Stimulated activated CD8-positive, alpha-beta memory T cell treated with anti-CD3 and anti-CD28 coated beads, Interleukin-12 subunit alpha, Interleukin-12 subunit beta, amount 100 ng/mL, for 24 hours (primary cell): ENCODE results near the gene MRPL53.
"Not testable (repeated sequence)": the region's sequence is repeated elsewhere in the genome, so short reads cannot be mapped to it uniquely, and the experiment has no call there.

Experiments used
- DNase-seq: peaks from one replicate; pipeline ENCODE4 v3.0.0-alpha.2; 2020; ENCODE audit errors: extremely low read depth

The MRPL53 gene

GRCh38 chr2:74502720-74503505 lies 30.4 kb upstream of the MRPL53 start:
- no peak for DNase-seq

DNA sequence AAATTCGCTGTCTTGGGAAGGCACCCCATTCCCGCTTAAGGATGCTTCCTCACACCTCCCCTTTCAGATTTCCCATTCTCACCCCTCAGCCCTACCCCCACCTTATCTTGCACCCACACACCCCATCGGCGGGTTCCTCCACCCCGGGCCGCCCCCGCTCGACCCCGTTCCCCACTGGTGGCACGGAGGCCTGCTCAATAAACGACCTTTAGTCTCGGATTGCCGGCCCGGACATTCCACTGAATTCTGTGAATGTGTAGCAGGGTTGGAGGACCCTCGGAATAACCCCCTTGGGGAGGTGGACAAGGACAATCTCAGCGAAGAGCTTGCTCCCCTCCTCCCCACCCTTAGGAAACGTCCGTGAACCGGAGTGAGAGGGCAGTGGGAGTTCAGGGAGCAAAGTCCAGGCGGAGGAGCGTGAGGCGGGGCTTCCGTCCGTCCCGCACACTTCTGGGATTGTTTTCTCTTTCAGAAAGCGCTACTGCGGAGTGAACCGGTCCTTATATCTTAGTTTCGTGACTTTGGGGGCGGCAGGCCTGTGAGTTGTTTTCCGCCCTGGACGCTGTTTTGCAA lies 29.8 kb upstream of the MRPL53 start:
- no peak for DNase-seq

GRCh38 chr2:74501335-74502071 lies 29.0 kb upstream of the MRPL53 start:
- DNase-seq: no peak

DNA sequence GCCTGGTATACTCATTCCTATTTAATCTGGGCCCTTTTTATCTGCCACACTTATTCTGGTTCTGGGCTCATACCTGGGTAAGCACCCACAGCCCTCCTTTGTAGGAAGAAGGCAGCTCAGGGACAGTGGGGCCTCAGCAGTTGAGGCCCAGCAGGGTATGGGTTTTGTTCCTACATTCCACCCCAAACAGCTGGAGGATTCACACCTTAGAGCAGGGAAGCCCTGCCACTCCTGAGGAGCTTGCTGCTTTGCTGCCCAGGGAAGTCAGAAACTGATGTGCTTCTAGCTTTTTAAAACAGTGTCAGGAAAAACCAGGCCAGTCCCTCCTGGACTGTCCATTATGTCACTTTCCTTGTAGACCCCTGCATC lies 28.1 kb upstream of the MRPL53 start:
- no peak for DNase-seq

DNA sequence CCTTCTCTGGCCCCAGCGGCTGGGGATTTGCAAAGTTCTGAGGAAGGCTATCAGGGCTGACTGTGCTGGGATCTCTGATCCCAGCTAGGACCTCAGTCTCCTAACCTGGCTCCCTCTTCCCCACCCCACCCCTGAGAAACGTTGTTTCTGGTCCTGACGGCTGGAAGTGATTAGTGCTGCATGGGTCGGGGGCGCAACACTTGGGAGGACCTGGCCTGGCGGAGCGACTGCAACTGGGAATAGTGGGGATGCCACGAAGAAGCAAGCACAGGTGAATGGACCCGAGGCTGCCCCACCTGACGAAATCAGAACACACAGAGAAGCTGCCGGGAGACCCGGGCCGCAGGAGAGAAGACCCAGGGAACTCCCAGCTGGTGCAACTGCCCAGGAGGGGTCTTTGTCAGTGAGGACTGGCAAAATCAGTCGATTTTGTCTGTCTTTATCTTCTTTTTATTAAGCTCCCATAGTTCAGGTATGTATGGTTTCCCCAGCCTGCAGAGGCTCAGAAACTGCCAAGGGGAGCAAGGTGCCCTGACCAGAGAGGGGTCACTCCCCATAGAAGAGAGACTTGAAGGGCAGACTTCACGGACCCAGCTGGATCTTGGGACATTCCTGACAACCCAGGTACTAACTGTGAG lies 27.6 kb upstream of the MRPL53 start:
- no peak for DNase-seq

- no peak for DNase-seq
Observed at GRCh38 chr2:74499267-74499939, 26.9 kb upstream of the MRPL53 start, which contains the start of gene LBX2. Gene LBX2, minus strand, starts transcription at chr2:74499603. Its CDS starts 66 bp downstream, at chr2:74499537.

DNA sequence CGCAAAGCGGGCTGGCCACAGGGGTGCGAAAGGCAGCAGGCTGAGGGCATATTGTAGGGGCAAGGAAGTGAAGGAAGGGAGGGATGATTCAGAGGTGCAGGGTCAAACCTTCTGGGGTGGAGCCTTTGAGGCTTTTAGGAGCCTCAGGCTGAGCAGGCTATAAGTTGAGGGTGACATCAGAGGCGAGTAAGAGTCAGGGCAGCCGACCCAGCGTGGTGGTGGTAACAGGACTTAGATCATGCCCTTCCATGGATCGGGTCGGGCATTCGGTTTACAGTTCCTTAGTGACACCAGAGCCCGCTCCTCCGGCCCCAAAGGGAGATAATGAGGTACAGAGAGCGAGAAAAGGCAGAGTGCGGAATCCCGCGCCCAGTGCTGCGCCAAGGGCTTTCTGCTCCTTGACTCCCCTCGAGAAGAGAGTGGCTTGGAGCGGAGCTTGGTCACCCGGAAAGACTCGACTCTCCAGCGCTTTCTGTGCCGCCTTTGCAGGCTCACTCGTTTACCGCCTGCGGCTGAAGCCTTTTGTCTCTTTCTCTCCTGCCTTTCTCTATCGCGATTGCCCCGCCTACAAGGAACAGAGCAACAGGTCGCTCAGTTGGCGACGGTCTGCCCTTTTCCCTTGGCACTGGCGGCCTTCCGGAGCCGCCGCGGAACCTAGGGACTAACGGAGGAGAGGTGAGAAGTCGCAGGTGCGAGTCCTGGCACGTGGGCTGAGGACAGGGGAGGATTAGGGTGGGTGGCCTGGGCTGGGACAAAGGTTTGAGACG lies 26.2 kb upstream of the MRPL53 start:
- DNase-seq: no peak

GRCh38 chr2:74497777-74498499 lies 25.5 kb upstream of the MRPL53 start:
- no peak for DNase-seq

DNA sequence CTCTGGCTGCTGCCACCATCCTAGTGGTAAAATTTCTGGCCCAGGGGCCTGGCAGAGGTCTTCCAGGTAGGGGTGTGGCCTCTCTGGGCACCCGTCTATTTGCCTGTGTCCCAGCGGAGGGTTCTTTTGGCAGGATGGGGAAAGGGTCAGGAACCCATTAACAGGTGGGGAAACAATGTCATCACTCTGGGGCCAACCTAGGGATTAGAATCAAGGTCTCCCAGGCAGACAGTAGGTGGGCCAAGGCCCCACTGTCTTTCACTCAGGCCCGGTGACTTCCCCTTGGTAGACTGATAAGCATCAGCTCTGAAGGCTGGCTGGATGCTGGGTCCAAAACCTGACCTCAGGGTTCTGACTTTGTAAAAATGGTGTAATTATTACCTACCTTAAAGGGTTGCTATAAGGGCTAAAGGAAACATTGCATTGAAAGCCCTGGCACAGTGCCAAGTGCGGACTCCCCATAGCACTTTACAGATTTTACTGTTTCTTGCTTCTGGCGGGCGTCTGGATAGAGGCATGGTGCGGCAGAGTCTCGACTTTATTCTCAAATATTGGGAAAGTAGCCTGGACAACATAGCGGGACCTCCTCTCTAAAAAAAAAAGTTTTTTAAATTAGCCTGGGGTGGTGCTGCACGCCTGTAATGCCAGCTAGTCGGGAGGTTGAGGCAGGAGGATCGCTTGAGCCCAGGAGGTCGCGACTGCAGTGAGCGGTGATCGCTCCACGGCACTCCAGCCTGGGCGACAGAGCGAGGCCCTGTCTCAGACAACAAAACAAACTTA lies 24.7 kb upstream of the MRPL53 start:
- DNase-seq: no peak

GRCh38 chr2:74495440-74495839 lies 23.0 kb upstream of the MRPL53 start:
- no peak for DNase-seq

GRCh38 chr2:74493546-74493945 lies 21.1 kb upstream of the MRPL53 start:
- no peak for DNase-seq

DNA sequence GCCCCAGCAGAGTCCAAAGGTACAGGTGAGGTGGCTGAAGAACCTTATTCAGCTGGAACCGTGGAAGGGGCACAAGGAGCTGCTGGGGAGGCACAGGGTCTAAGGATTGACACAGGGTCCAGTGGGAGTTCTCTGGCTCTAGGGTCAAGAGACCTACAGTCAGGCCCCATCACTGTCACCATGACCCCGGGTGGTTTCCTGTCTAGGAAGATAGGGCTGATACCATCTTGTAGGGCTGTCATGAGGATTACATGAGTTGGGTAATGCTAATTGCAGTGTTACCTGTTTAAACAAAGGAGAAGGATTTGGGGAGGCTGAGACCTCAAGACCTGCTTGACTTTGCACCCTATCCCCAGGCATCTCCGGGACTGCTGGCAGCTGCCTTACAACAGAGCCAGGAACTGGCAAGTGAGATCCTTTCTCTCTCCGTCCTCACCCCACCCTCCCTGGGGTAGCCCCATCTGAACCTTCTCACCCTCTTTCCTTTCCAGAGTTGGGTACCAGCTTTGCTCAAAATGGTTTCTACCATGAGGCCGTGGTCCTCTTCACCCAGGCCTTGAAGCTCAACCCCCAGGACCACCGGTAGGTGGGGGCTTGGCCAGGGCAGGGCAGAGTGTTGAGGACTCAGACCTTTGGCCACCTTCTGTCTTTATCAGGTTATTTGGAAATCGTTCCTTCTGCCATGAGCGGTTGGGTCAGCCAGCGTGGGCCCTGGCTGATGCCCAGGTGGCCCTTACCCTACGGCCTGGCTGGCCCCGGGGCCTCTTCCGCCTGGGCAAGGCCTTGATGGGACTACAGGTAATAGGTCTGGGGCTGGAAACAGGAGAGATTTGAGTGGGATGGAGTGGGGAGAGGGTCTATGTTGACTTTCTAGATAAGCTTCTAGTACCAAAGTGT lies 19.4 kb upstream of the MRPL53 start:
- DNase-seq: no peak

GRCh38 chr2:74489906-74490305 lies 17.4 kb upstream of the MRPL53 start:
- no peak for DNase-seq

DNA sequence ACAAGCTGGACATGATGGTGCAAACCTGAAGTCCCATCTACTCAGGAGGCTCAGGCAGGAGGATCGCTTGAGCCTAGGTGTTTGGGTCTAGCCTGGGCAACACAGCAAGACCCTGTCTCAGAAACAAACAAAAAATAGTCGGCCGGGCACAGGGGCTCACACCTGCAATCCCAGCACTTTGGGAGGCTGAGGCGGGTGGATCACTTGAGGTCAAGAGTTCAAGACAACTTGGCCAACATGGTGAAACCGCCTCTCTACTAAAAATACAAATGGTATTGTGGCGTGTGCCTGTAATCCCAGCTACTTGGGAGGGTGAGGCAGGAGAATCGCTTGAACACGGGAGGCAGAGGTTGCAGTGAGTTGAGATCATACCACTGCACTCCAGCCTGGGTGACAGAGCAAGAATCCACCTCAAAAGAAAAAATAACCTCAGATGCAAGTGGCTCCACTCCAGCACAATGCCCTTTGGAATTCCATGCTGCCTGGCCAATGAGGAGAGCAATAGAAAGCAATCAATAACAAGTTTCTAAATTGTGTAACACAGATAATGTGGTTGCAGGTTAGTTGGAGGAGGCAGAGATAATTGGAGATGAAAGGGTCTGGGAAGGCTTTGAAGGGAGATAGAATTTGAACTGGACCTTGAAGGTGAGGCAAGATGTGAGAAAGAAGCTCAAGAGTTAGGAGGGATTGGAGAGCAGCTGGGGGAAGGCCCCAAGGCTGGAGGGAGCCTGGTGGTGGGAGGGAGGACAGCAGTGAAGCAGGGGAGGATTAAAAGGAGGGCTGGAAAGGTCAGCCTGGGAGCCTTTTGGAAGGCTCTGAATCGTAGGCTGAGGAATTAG lies 16.4 kb upstream of the MRPL53 start:
- DNase-seq: no peak

GRCh38 chr2:74486141-74486540 lies 13.7 kb upstream of the MRPL53 start:
- no peak for DNase-seq

- not testable (repeated sequence) for DNase-seq
Observed at GRCh38 chr2:74483675-74484164, 11.2 kb upstream of the MRPL53 start.
